HEK293 (cell line): ENCODE measurements around the gene CTTN.
A peak's percentile ranks its signal among the peaks of the same experiment; 100 is the strongest.

Source experiments
- CTCF ChIA-PET: fragments of 350-600 bp; formaldehyde crosslinking; extraction: SDS; loops from one replicate; lab custom pipeline; 2021; ENCODE audit warnings: antibody characterized with exemption; lab: Yijun Ruan, JAX
- POLR2A ChIA-PET: fragments of 300-600 bp; formaldehyde crosslinking; extraction: SDS; loops from one replicate; lab custom pipeline; 2020; ENCODE audit warnings: antibody characterized with exemption, inconsistent platforms; lab: Yijun Ruan, JAX
- H3K27ac ChIP-seq: fragments of 200-500 bp; sonication (Bioruptor generic); 2 replicates; pipeline ENCODE4 v1.5.1; 2014; ENCODE audit warnings: low read depth, low read length, control low read depth, inconsistent platforms; ENCODE audit errors: extremely low read depth
- H3K36me3 ChIP-seq, 2 experiments: fragments of 200-500 bp in 1 of 2; sonication (Bioruptor generic) in 1 of 2; 1 replicate in 1 of 2; 2 replicates in 1 of 2; pipeline ENCODE4 v1.5.1; 2014 to 2017; ENCODE audit warnings: inconsistent platforms in 2 of 2, low read length in 2 of 2; ENCODE audit not compliant: control insufficient read depth in 2 of 2, insufficient read depth in 1 of 2
- H3K4me1 ChIP-seq: fragments of 200-500 bp; sonication (Bioruptor generic); 2 replicates; pipeline ENCODE4 v1.5.1; 2014; ENCODE audit warnings: mild to moderate bottlenecking, low read length, inconsistent platforms; ENCODE audit not compliant: control insufficient read depth, insufficient read depth
- H3K4me3 ChIP-seq: 2 replicates; pipeline ENCODE4 v1.5.1; 2011; ENCODE audit warnings: low read depth, mild to moderate bottlenecking, control low read depth, low read length, moderate library complexity
- H3K9me3 ChIP-seq: fragments of 200-500 bp; sonication (Bioruptor generic); 2 replicates; pipeline ENCODE4 v1.5.1; 2014; ENCODE audit warnings: low read depth, low read length, inconsistent platforms; ENCODE audit not compliant: control insufficient read depth, insufficient read depth
- KLF1 ChIP-seq: fragments of 450-650 bp; formaldehyde crosslinking; IDR thresholded peaks from 2 replicates; pipeline ENCODE4 v1.5.1; 2016; ENCODE audit warnings: missing biosample characterization, missing genetic modification characterization
- KLF17 ChIP-seq: fragments of 450-650 bp; formaldehyde crosslinking; IDR thresholded peaks from 2 replicates; pipeline ENCODE4 v1.5.1; 2016; ENCODE audit warnings: missing biosample characterization, missing genetic modification characterization
- PATZ1 ChIP-seq: fragments of 450-650 bp; formaldehyde crosslinking; IDR thresholded peaks from 2 replicates; pipeline ENCODE4 v1.5.1; 2016; ENCODE audit warnings: missing biosample characterization, missing genetic modification characterization
- SP2 ChIP-seq: fragments of 450-650 bp; formaldehyde crosslinking; IDR thresholded peaks from 2 replicates; pipeline ENCODE4 v1.5.1; 2016; ENCODE audit warnings: missing biosample characterization, missing genetic modification characterization
- ZBTB10 ChIP-seq: fragments of 450-650 bp; formaldehyde crosslinking; IDR thresholded peaks from 2 replicates; pipeline ENCODE4 v1.5.1; 2016; ENCODE audit warnings: missing biosample characterization, missing genetic modification characterization
- ZFHX2 ChIP-seq: fragments of 450-650 bp; formaldehyde crosslinking; conservative IDR thresholded peaks from 2 replicates; pipeline ENCODE4 v1.5.1; 2016; ENCODE audit warnings: missing biosample characterization, missing genetic modification characterization
- ZFP37 ChIP-seq: fragments of 450-650 bp; formaldehyde crosslinking; IDR thresholded peaks from 2 replicates; pipeline ENCODE4 v1.5.1; 2016; ENCODE audit warnings: missing biosample characterization, missing genetic modification characterization
- ZNF19 ChIP-seq: fragments of 450-650 bp; formaldehyde crosslinking; IDR thresholded peaks from 2 replicates; pipeline ENCODE4; 2016; ENCODE audit warnings: missing biosample characterization, missing genetic modification characterization, low read depth
- ZNF335 ChIP-seq: fragments of 450-650 bp; formaldehyde crosslinking; conservative IDR thresholded peaks from 2 replicates; pipeline ENCODE4 v1.5.1; 2016; ENCODE audit warnings: missing biosample characterization, missing genetic modification characterization
- ZNF394 ChIP-seq: fragments of 450-650 bp; formaldehyde crosslinking; IDR thresholded peaks from 2 replicates; pipeline ENCODE4 v1.5.1; 2016; ENCODE audit warnings: missing biosample characterization, missing genetic modification characterization, mild to moderate bottlenecking, moderate library complexity, borderline replicate concordance
- ZNF48 ChIP-seq: fragments of 450-650 bp; formaldehyde crosslinking; IDR thresholded peaks from 2 replicates; pipeline ENCODE4 v1.5.1; 2016; ENCODE audit warnings: missing biosample characterization, missing genetic modification characterization
- ZNF501 ChIP-seq: fragments of 450-650 bp; formaldehyde crosslinking; IDR thresholded peaks from 2 replicates; pipeline ENCODE4 v1.5.1; 2016; ENCODE audit warnings: missing biosample characterization, missing genetic modification characterization
- ZNF600 ChIP-seq: fragments of 450-650 bp; formaldehyde crosslinking; IDR thresholded peaks from 2 replicates; pipeline ENCODE4 v1.5.1; 2016; ENCODE audit warnings: missing biosample characterization, missing genetic modification characterization
- ZNF610 ChIP-seq: fragments of 450-650 bp; formaldehyde crosslinking; IDR thresholded peaks from 2 replicates; pipeline ENCODE4 v1.5.1; 2016; ENCODE audit warnings: missing biosample characterization, missing genetic modification characterization, borderline replicate concordance
- ZNF629 ChIP-seq: fragments of 450-650 bp; formaldehyde crosslinking; IDR thresholded peaks from 2 replicates; pipeline ENCODE4 v1.5.1; 2017; ENCODE audit warnings: missing biosample characterization, missing genetic modification characterization
- ZSCAN16 ChIP-seq: fragments of 450-650 bp; formaldehyde crosslinking; IDR thresholded peaks from 2 replicates; pipeline ENCODE4 v1.5.1; 2016; ENCODE audit warnings: missing biosample characterization, missing genetic modification characterization

The CTTN gene

GRCh38 chr11:70397336-70397982 lies 870 bp upstream of the CTTN start:
- Histone ChIP-seq H3K36me3 (peaks cover 0 to 28% of the 10 kb centered on the region in 2 experiments; a peak in 2 of 3 replicates), H3K27ac (peak overlapping the region; percentile 53), H3K4me3 (peak overlapping the region; percentile 80), H3K9me3 (no peaks in the 10 kb centered on the region), H3K4me1 (no peaks in the 10 kb centered on the region)
- TF ChIP-seq ZNF501 (tag by site-specific recombination) (0 out of 2 replicates have a peak, but pooled peaks have one; percentile 40), ZFHX2 (0 out of 2 replicates have a peak, but pooled peaks have one; percentile 33), ZBTB10 (no peak)
- POLR2A ChIA-PET, result interaction anchor here (0.9 to 1.0 kb wide), 2 partner anchors 19 to 22 kb away, joined by 3 to 4 read pairs; no protein-coding TSS in a partner anchor
- CTCF ChIA-PET, result no interaction called here

- peak overlapping the region; percentile 61; the same call in 1 of the 2 replicates for H3K27ac ChIP-seq
- H3K4me1 ChIP-seq, result no peaks in the 10 kb centered on the region
- peak overlapping the region; percentile 80 for H3K4me3 ChIP-seq
- POLR2A ChIA-PET, result interaction anchor here (0.5 to 1.0 kb wide), 5 partner anchors 7 to 505 kb away, joined by 3 to 4 read pairs (median 3); no protein-coding TSS in a partner anchor
- peaks cover 0 to 20% of the 10 kb centered on the region in 2 experiments; a peak in 2 of 3 replicates for H3K36me3 ChIP-seq
- TF ChIP-seq ZNF19 (tag by site-specific recombination), result no peak
- no peak for TF ChIP-seq KLF1
- TF ChIP-seq SP2, result peak; percentile 37
- peak; percentile 65; the same call in 1 of the 2 replicates for TF ChIP-seq ZBTB10
- no peak for TF ChIP-seq ZNF610 (tag by site-specific recombination)
- no peak for TF ChIP-seq ZNF629 (tag by site-specific recombination)
- TF ChIP-seq, all 188 proteins: peak for 2
- CTCF ChIA-PET, result interaction anchor here (0.6 to 1.0 kb wide), 4 partner anchors 11 to 984 kb away, joined by 3 to 4 read pairs (median 4); no protein-coding TSS in a partner anchor
- no peaks in the 10 kb centered on the region for H3K9me3 ChIP-seq
These were observed 728 bp downstream of the CTTN start for GRCh38 chr11:70398834-70399680.

GRCh38 chr11:70399681-70400112 lies 1.4 kb downstream of the CTTN start:
- H3K27ac ChIP-seq, result no peak overlapping the region; the same call in 1 of the 2 replicates
- TF ChIP-seq SP2 (peak; percentile 38), ZNF48 (tag by site-specific recombination) (no peak), ZSCAN16 (tag by site-specific recombination) (no peak), ZNF335 (peak; percentile 96), PATZ1 (tag by site-specific recombination) (peak; percentile 28; the same call in 1 of the 2 replicates), ZFP37 (tag by site-specific recombination) (0 out of 2 replicates have a peak, but pooled peaks have one; percentile 45), KLF17 (tag by site-specific recombination) (peak; percentile 10; the same call in 1 of the 2 replicates), ZNF394 (tag by site-specific recombination) (peak; percentile 33; the same call in 1 of the 2 replicates), ZNF600 (0 out of 2 replicates have a peak, but pooled peaks have one; percentile 30)

More at GRCh38 chr11:70399681-70400112, 1.4 kb downstream of the CTTN start:
- Histone ChIP-seq H3K4me1 (no peaks in the 10 kb centered on the region), H3K4me3 (peak overlapping the region; percentile 80), H3K36me3 (peaks cover 0 to 19% of the 10 kb centered on the region in 2 experiments; a peak in 2 of 3 replicates), H3K9me3 (no peaks in the 10 kb centered on the region)
- ChIA-PET CTCF (interaction anchor here (0.6 to 1.0 kb wide), 3 partner anchors 11 to 985 kb away, joined by 3 to 4 read pairs (median 4); no protein-coding TSS in a partner anchor), POLR2A (no interaction called here)
